SK-N-SH treated with all-trans-retinoic acid at 6 μM for 48 hours (cell line): Measurements from ENCODE around the gene SDF4.

Experiments used
- ATAC-seq: fragments of 200-7000 bp; cut with Tn5 transposase; 3 replicates; pipeline ENCODE4 v1.9.1; 2020; ENCODE audit warnings: mild to moderate bottlenecking, moderate library complexity
- ARNTL ChIP-seq: fragments of 450-650 bp; formaldehyde crosslinking; IDR thresholded peaks from 2 replicates; pipeline ENCODE4 v1.5.0; 2020; ENCODE audit warnings: low read depth, mild to moderate bottlenecking, moderate library complexity, borderline replicate concordance
- CREB5 ChIP-seq: fragments of 250-450 bp; sonication (Bioruptor Pico); IDR thresholded peaks from 2 replicates; pipeline ENCODE4 v1.5.1; 2020; ENCODE audit warnings: low read depth, mild to moderate bottlenecking, moderate library complexity
- CSDC2 ChIP-seq: fragments of 250-450 bp; sonication (Bioruptor Pico); IDR thresholded peaks from 2 replicates; pipeline ENCODE4 v1.5.0; 2020; ENCODE audit warnings: mild to moderate bottlenecking, moderate library complexity
- CSRNP3 ChIP-seq: fragments of 250-450 bp; sonication (Bioruptor Pico); IDR thresholded peaks from 2 replicates; pipeline ENCODE4 v1.5.1; 2021; ENCODE audit warnings: mild to moderate bottlenecking, moderate library complexity
- ESRRG ChIP-seq: fragments of 250-450 bp; sonication (Bioruptor Pico); IDR thresholded peaks from 2 replicates; pipeline ENCODE4 v1.6.1; 2021; ENCODE audit warnings: mild to moderate bottlenecking
- GLIS3 ChIP-seq: fragments of 250-450 bp; sonication (Bioruptor Pico); IDR thresholded peaks from 2 replicates; pipeline ENCODE4 v1.5.0; 2020; ENCODE audit warnings: mild to moderate bottlenecking, moderate library complexity
- ISL1 ChIP-seq: fragments of 250-450 bp; sonication (Bioruptor Pico); IDR thresholded peaks from 2 replicates; pipeline ENCODE4 v2.1.2; 2022; ENCODE audit warnings: mild to moderate bottlenecking, moderate library complexity
- OSR1 ChIP-seq: fragments of 250-450 bp; sonication (Bioruptor Pico); IDR thresholded peaks from 2 replicates; pipeline ENCODE4 v1.8.0; 2022; ENCODE audit warnings: moderate library complexity, mild to moderate bottlenecking, inconsistent platforms
- PATZ1 ChIP-seq: fragments of 250-450 bp; sonication (Bioruptor Pico); IDR thresholded peaks from 2 replicates; pipeline ENCODE4 v1.8.0; 2020; ENCODE audit warnings: mild to moderate bottlenecking, moderate library complexity, borderline replicate concordance
- POU6F1 ChIP-seq: fragments of 250-450 bp; sonication (Bioruptor Pico); IDR thresholded peaks from 2 replicates; pipeline ENCODE4 v1.8.0; 2021; ENCODE audit warnings: low read depth, mild to moderate bottlenecking, moderate library complexity, borderline replicate concordance
- PPARA ChIP-seq: fragments of 250-450 bp; sonication (Bioruptor Pico); IDR thresholded peaks from 2 replicates; pipeline ENCODE4 v1.5.0; 2020; ENCODE audit warnings: mild to moderate bottlenecking, borderline replicate concordance
- RARB ChIP-seq: fragments of 250-450 bp; sonication (Bioruptor Pico); IDR thresholded peaks from 2 replicates; pipeline ENCODE4 v1.8.0; 2021; ENCODE audit warnings: mild to moderate bottlenecking, moderate library complexity
- SNAI2 ChIP-seq: fragments of 250-450 bp; sonication (Bioruptor Pico); IDR thresholded peaks from 2 replicates; pipeline ENCODE4 v1.5.0; 2020; ENCODE audit warnings: mild to moderate bottlenecking, moderate library complexity
- TCF4 ChIP-seq: fragments of 250-450 bp; sonication (Bioruptor Pico); IDR thresholded peaks from 2 replicates; pipeline ENCODE4 v1.8.0; 2021; ENCODE audit warnings: mild to moderate bottlenecking, moderate library complexity, borderline replicate concordance
- TOX ChIP-seq: fragments of 250-450 bp; sonication (Bioruptor Pico); IDR thresholded peaks from 2 replicates; pipeline ENCODE4 v1.8.0; 2021; ENCODE audit warnings: mild to moderate bottlenecking, moderate library complexity, borderline replicate concordance
- TSHZ2 ChIP-seq: fragments of 250-450 bp; sonication (Bioruptor Pico); IDR thresholded peaks from 2 replicates; pipeline ENCODE4 v1.5.0; 2020; ENCODE audit warnings: mild to moderate bottlenecking, moderate library complexity
- ZC3H10 ChIP-seq: fragments of 250-450 bp; sonication (Bioruptor Pico); IDR thresholded peaks from 2 replicates; pipeline ENCODE4 v1.5.1; 2021; ENCODE audit warnings: mild to moderate bottlenecking, moderate library complexity
- ZFP3 ChIP-seq: fragments of 250-450 bp; sonication (Bioruptor Pico); IDR thresholded peaks from 2 replicates; pipeline ENCODE4 v1.5.0; 2020; ENCODE audit warnings: mild to moderate bottlenecking, moderate library complexity
- ZFP30 ChIP-seq: fragments of 450-650 bp; formaldehyde crosslinking; IDR thresholded peaks from 2 replicates; pipeline ENCODE4 v1.5.0; 2022; ENCODE audit warnings: mild to moderate bottlenecking, moderate library complexity
- ZNF565 ChIP-seq: fragments of 450-650 bp; formaldehyde crosslinking; conservative IDR thresholded peaks from 2 replicates; pipeline ENCODE4 v1.5.0; 2020; ENCODE audit warnings: low read depth, mild to moderate bottlenecking, moderate library complexity
- ZNF70 ChIP-seq: fragments of 450-650 bp; formaldehyde crosslinking; IDR thresholded peaks from 2 replicates; pipeline ENCODE4 v1.5.0; 2020; ENCODE audit warnings: mild to moderate bottlenecking, moderate library complexity
- ZNF8 ChIP-seq: fragments of 450-650 bp; formaldehyde crosslinking; IDR thresholded peaks from 2 replicates; pipeline ENCODE4 v1.5.0; 2020; ENCODE audit warnings: mild to moderate bottlenecking, moderate library complexity

SDF4 gene

GRCh38 chr1:1267488-1268283 lies 35.9 kb upstream of the SDF4 start:
- ATAC-seq, result no peak
- TF ChIP-seq CSDC2 (CRISPR knock-in tag) (no peak), GLIS3 (CRISPR knock-in tag) (no peak), TCF4 (CRISPR knock-in tag) (no peak), TSHZ2 (CRISPR knock-in tag) (no peak), ZFP3 (no peak), TOX (no peak)
- TF ChIP-seq, all 23 proteins: peak for 0

- no peak for TF ChIP-seq ZFP3
- TF ChIP-seq CREB5 (CRISPR knock-in tag), result 0 out of 2 replicates have a peak, but pooled peaks have one; percentile 39
- TF ChIP-seq SNAI2 (CRISPR knock-in tag), result no peak
- no peak for TF ChIP-seq POU6F1
- TF ChIP-seq ZNF8, result no peak
- TF ChIP-seq TCF4 (CRISPR knock-in tag), result no peak
- TF ChIP-seq OSR1, result no peak
- peak; percentile 53 for TF ChIP-seq ISL1 (CRISPR knock-in tag)
- TF ChIP-seq TOX, result no peak
- no peak for TF ChIP-seq CSDC2 (CRISPR knock-in tag)
- TF ChIP-seq ZC3H10 (CRISPR knock-in tag), result no peak
- no peak for TF ChIP-seq ZNF70 (CRISPR knock-in tag)
- no peak for TF ChIP-seq ZNF565 (CRISPR knock-in tag)
- no peak for TF ChIP-seq ZFP30 (CRISPR knock-in tag)
- TF ChIP-seq RARB (CRISPR knock-in tag), result no peak
- TF ChIP-seq, all 23 proteins: peak for 2
- ATAC-seq, result peak; percentile 91
Measured at GRCh38 chr1:1264868-1265272, 33.1 kb upstream of the SDF4 start.

- TF ChIP-seq ESRRG (CRISPR knock-in tag) (no peak), PPARA (CRISPR knock-in tag) (no peak), POU6F1 (no peak), PATZ1 (no peak), TCF4 (CRISPR knock-in tag) (no peak), CSRNP3 (no peak), GLIS3 (CRISPR knock-in tag) (no peak), ZC3H10 (CRISPR knock-in tag) (no peak), TOX (no peak), ARNTL (CRISPR knock-in tag) (no peak), ISL1 (CRISPR knock-in tag) (no peak), SNAI2 (CRISPR knock-in tag) (no peak)
- ATAC-seq, result no peak
Measured at GRCh38 chr1:1264026-1264425, 32.2 kb upstream of the SDF4 start.
